NCI-H1105 (cell line): ENCODE results near the gene PKN1.

Experiments used
- DNase-seq: peaks from one replicate; lab custom pipeline; 2025; lab: John Stamatoyannopoulos, UW

PKN1 gene

DNA sequence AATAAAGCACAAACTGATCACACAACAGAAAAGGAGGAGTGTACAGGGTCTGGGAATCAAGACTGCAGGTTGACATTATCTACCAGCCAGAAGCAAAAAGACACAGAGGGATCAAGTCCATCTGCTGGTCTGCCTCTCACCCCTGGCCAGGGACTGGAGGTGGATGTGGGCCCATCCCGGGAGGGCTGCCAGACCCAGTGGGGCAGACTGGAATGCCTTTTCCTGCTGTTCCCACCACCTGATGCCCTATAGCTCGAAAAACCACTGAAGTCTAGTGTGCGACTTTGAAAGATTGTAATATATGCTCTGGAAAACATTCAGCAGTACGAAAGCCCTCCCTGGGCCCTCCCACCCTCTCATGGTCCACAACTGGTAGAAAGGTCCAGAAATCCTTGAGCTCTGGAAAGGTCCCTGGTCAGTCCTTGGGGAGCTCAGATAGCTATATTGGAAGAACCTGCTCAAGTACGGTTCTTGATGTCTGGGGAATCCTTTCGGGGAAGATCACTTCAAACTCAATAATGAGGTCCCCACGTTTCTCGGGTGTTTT lies 82.5 kb downstream of the PKN1 start:
- DNase-seq, result no peak

- no peak for DNase-seq
Measured at GRCh38 chr19:14516048-14516534, 83.0 kb downstream of the PKN1 start.

GRCh38 chr19:14516746-14517438 lies 83.8 kb downstream of the PKN1 start:
- DNase-seq, result no peak

DNA sequence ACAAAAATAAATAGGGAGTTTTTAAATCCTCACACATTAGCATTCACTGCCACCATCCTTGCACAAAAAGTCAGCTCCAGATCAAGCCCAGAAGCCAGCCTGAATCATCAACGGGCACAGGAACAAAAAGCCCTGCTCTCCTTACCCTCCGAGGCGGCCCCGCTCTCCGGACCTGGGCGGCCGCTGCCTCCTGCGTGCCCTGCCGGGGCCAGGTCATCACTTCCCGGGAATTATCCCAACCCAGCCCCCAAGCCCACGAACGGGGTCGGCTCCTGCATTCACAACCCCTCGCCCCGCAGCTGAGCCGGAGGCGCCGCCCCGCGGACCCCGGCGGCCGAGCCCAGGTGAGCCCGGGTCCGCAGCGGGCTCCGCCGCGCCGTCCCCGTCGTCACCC lies 84.3 kb downstream of the PKN1 start:
- no peak for DNase-seq

DNA sequence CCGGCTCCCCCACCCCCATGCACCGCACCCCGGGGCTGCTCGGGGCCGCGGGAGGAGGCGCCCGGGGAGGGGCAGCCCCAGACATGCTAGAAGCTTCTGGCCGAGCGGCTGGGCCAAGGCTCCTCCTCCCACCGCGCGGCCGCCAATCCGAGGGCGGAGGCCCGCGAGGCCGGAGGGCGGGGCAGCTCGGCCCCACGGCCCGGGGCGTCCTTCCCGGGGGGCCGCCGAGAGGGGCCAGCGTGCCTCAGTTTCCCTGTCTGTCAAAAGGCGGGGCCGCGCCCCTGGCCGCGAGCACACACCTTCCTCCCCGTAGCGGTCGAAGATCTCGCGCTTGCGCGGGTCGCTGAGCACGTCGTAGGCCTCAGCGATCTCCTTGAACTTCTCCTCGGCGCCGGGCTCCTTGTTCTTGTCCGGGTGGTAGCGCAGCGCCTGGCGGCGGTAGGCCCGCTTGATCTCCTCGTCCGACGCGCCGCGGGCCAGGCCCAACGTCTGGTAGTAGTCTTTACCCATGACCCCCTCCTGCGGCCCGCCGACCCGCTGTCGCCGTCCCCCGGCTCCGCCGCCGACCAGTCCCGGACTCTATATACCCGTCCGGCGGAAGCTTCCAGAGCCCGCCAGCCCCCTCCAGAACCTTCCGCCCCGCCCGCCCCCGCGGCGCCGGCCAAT lies 84.9 kb downstream of the PKN1 start, which contains the start of gene DNAJB1:
TSS of gene DNAJB1 (minus strand) at position 558 of the 666 bp plus-strand sequence. CDS start at position 510, 48 bp downstream.
- no peak for DNase-seq

GRCh38 chr19:14519245-14519859 lies 86.2 kb downstream of the PKN1 start:
- DNase-seq, result no peak

DNA sequence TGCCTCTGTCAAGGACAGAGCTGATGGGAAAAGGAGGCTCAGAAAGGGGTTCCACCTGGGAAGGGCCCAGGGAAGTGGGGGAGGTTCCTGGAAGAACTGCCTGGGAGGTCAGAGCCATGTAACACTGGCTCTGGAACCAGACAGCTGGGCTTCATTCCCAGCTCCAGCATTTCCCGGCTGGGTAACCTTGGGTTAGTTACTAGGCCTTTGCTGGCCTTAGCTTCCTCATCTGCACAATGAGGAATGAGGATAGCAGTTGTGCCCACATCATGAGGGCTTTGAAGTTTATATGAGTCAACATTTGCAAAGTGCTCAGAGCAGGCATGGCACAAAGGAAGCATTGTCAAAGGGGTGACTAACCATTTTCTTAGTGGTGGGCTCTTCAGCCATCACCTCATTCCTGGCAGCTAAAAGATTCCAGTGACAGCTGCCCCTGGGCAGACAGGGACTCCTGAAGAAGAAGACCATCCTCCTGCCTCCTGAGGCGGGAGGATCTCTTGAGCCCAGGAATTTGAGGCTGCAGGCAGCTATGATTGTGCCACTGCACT lies 86.8 kb downstream of the PKN1 start:
- no peak for DNase-seq

- no peak for DNase-seq
Measured at GRCh38 chr19:14520543-14520942, 87.4 kb downstream of the PKN1 start.
